K562 (cell line): Measurements from ENCODE around the gene PEDS1. TPM values are rescaled to one million over a fixed set of nuclear protein-coding genes. Genes with fewer than 3 reads are reported as not detected.

Source experiments
- AFF1 ChIP-seq, 2 experiments: fragments of 450-650 bp; IDR thresholded peaks; 2 replicates each; pipeline ENCODE4 v1.6.1; 2018; ENCODE audit warnings: mild to moderate bottlenecking in 2 of 2, low read depth in 1 of 2; ENCODE audit not compliant: partially characterized antibody in 2 of 2
- BHLHE40 ChIP-seq: IDR thresholded peaks from 2 replicates; pipeline ENCODE4 v1.6.1; 2011; ENCODE audit warnings: low read length, improper control_type of control experiment
- CAMTA2 ChIP-seq: fragments of 250-450 bp; sonication (Bioruptor Pico); conservative IDR thresholded peaks from 2 replicates; pipeline ENCODE4 v1.5.1; 2022
- CCAR2 ChIP-seq: fragments of 200-400 bp; formaldehyde crosslinking; IDR thresholded peaks from 2 replicates; pipeline ENCODE4 v1.6.1; 2017; ENCODE audit warnings: mild to moderate bottlenecking, low read depth, low read length
- DMBX1 ChIP-seq: fragments of 250-450 bp; sonication (Bioruptor Pico); IDR thresholded peaks from 2 replicates; pipeline ENCODE4 v1.8.0; 2022; ENCODE audit warnings: inconsistent platforms, mild to moderate bottlenecking, moderate library complexity, borderline replicate concordance
- E2F3 ChIP-seq: fragments of 250-450 bp; sonication (Bioruptor Pico); IDR thresholded peaks from 2 replicates; pipeline ENCODE4 v1.4.0; 2020; ENCODE audit warnings: mild to moderate bottlenecking
- EP300 ChIP-seq: IDR thresholded peaks from 2 replicates; pipeline ENCODE4 v1.6.1; 2012; ENCODE audit warnings: low read length, improper control_type of control experiment
- FOXJ3 ChIP-seq: sonication (generic); formaldehyde crosslinking; IDR thresholded peaks from 2 replicates; pipeline ENCODE4 v1.4.0; 2020; ENCODE audit warnings: mild to moderate bottlenecking, missing genetic modification reagents
- FOXP1 ChIP-seq: sonication (generic); formaldehyde crosslinking; IDR thresholded peaks from 2 replicates; pipeline ENCODE4 v1.8.0; 2022; ENCODE audit warnings: mild to moderate bottlenecking, missing genetic modification reagents
- GATAD2A ChIP-seq: fragments of 450-650 bp; IDR thresholded peaks from 2 replicates; pipeline ENCODE4 v1.6.1; 2017
- KLF6 ChIP-seq: fragments of 250-450 bp; sonication (Bioruptor Pico); IDR thresholded peaks from 2 replicates; pipeline ENCODE4 v1.4.0; 2020; ENCODE audit warnings: mild to moderate bottlenecking, moderate library complexity, borderline replicate concordance
- MAZ ChIP-seq, 2 experiments: fragments of 450-650 bp in 1 of 2; sonication (generic) in 1 of 2; formaldehyde crosslinking; IDR thresholded peaks in 1 of 2; conservative IDR thresholded peaks in 1 of 2; 2 replicates each; pipeline versions ENCODE4 v1.4.0 to v1.5.0; 2020; ENCODE audit warnings: mild to moderate bottlenecking in 1 of 2, missing genetic modification reagents in 1 of 2
- MED1 ChIP-seq: sonication (generic); formaldehyde crosslinking; IDR thresholded peaks from 2 replicates; pipeline ENCODE4 v1.8.1; 2023; ENCODE audit warnings: missing genetic modification reagents, borderline replicate concordance
- OTX1 ChIP-seq: fragments of 450-650 bp; formaldehyde crosslinking; IDR thresholded peaks from 2 replicates; pipeline ENCODE4 v1.4.0; 2022; ENCODE audit warnings: mild to moderate bottlenecking
- PHF8 ChIP-seq: fragments of 200-600 bp; sonication (generic); IDR thresholded peaks from 2 replicates; pipeline ENCODE4 v1.6.1; 2012; ENCODE audit warnings: mixed run types, mild to moderate bottlenecking, inconsistent platforms, low read length, moderate library complexity, borderline replicate concordance
- RCOR1 ChIP-seq, 2 experiments: IDR thresholded peaks; 2 replicates each; pipeline ENCODE4 v1.6.1; 2012; ENCODE audit warnings: low read depth in 2 of 2, low read length in 2 of 2, borderline replicate concordance in 1 of 2, improper control_type of control experiment in 1 of 2
- RFX5 ChIP-seq: IDR thresholded peaks from 2 replicates; pipeline ENCODE4 v1.6.1; 2011; ENCODE audit warnings: low read depth, mild to moderate bottlenecking, improper control_type of control experiment, low read length
- ZNF134 ChIP-seq: fragments of 250-450 bp; sonication (Bioruptor Pico); conservative IDR thresholded peaks from 2 replicates; pipeline ENCODE4 v1.4.0; 2020
- ZNF263 ChIP-seq: sonication (generic); formaldehyde crosslinking; IDR thresholded peaks from 2 replicates; pipeline ENCODE4 v1.8.0; 2022; ENCODE audit warnings: mild to moderate bottlenecking, missing genetic modification reagents, borderline replicate concordance
- ZNF431 ChIP-seq: sonication (generic); formaldehyde crosslinking; IDR thresholded peaks from 2 replicates; pipeline ENCODE4 v1.8.0; 2022; ENCODE audit warnings: mild to moderate bottlenecking, missing genetic modification reagents
- ZNF699 ChIP-seq: fragments of 250-450 bp; sonication (Bioruptor Pico); IDR thresholded peaks from 2 replicates; pipeline ENCODE4 v1.8.0; 2021; ENCODE audit warnings: mild to moderate bottlenecking, moderate library complexity; ENCODE audit not compliant: insufficient replicate concordance
- ZNF707 ChIP-seq: fragments of 250-450 bp; sonication (Bioruptor Pico); conservative IDR thresholded peaks from 2 replicates; pipeline ENCODE4 v1.8.0; 2022; ENCODE audit warnings: inconsistent platforms, mild to moderate bottlenecking, moderate library complexity
- ZNF785 ChIP-seq: fragments of 250-450 bp; sonication (Bioruptor Pico); IDR thresholded peaks from 2 replicates; pipeline ENCODE4 v1.4.0; 2020; ENCODE audit warnings: mild to moderate bottlenecking
- ZNF79 ChIP-seq: fragments of 250-450 bp; sonication (Bioruptor Pico); IDR thresholded peaks from 2 replicates; pipeline ENCODE4 v1.4.0; 2020; ENCODE audit warnings: low read depth, mild to moderate bottlenecking, moderate library complexity
- polyA plus RNA-seq, 8 experiments: library from polyadenylated mRNA; depleted of rRNA in 4 of 8; stranded (reverse) in 5 of 8; unstranded in 3 of 8; fragments of >200 nt; fragmentation: Nextera tagmentation in 2 of 8; fragmentation: Illumina TruSeq in 1 of 8; extraction: Ambion mirVana in 2 of 8; extraction: Trizol in 1 of 8; gene quantifications; 2 replicates each; pipeline versions ENCODE4 v1.2.1 to v1.2.3, GENCODE V29; 2011 to 2014; ENCODE audit warnings: inconsistent platforms in 1 of 8, missing spikeins in 1 of 8
- total RNA-seq, 7 experiments: library from RNA; depleted of rRNA in 6 of 7; stranded (reverse); fragments of >200 nt in 6 of 7; fragmentation: Illumina TruSeq in 2 of 7; extraction: Trizol in 2 of 7; gene quantifications; 2 replicates each; pipeline versions ENCODE4 v1.2.1 to v1.2.3, GENCODE V29; 2011 to 2021; ENCODE audit warnings: low replicate concordance in 1 of 7
- TF ChIP-seq, protein P1 (sequence below): fragments of 250-450 bp; sonication (Bioruptor Pico); IDR thresholded peaks from 2 replicates; pipeline ENCODE4 v1.8.0; 2021; ENCODE audit warnings: borderline replicate concordance, mild to moderate bottlenecking, moderate library complexity; ENCODE audit not compliant: poor library complexity, severe bottlenecking

The PEDS1 gene
- total and polyA plus RNA-seq, 9 of the 15 experiments (the other 6 are each of a cell fraction or from before 2014, with no cell fraction given): 2.9 to 38.5 (median 24.2) TPM

DNA sequence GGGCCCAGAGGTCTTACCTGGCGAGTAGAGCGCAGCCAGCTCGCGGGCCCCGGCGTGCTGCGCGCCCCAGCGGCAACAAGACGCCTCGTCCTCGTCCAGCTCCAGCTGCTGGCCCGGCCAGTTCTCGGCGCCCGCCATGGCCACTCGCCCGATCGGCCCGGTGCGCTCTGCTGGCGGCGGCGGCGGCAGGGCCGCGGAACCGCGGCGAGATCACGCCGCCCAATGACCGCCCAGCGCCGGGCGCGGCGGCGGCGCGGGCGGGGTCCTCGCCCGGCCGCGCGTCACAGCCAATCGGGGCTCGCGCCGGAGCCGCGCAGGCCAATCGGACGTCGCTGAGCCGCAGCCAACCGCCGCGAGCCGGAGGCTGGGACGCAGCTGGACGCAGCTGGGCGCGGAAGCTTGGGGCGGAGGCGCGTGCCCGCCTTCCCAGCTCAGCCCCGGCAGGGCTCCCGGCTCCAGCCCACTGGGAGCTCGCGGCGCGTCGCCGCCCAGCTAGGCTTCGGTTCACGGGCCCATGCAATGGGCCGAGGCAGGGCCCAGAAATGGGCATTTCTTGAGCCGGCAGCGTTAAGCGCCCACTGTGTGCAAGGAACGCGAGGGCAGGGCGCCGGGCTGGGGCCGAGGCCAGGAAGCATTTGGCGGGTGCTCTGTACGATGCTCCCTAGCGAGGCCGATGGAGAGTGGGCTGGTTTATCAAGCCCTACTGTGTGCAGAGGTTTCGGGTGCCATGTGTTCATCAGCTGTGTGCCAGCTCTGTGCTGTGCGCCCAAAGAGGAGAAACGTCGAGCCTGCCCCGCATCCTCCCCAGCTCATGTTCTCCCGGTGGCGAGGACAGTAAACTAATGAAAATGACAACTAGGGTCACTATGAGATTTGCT, at the start of gene PEDS1 (continued):
- TF ChIP-seq, protein P1, sequence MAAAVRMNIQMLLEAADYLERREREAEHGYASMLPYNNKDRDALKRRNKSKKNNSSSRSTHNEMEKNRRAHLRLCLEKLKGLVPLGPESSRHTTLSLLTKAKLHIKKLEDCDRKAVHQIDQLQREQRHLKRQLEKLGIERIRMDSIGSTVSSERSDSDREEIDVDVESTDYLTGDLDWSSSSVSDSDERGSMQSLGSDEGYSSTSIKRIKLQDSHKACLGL (CRISPR knock-in tag): no peak
- TF ChIP-seq E2F3: peak; percentile 24; the same call in 1 of the 2 replicates
- TF ChIP-seq EP300: no peak
- TF ChIP-seq KLF6 (CRISPR knock-in tag): peak; percentile 63; the same call in 1 of the 2 replicates
- TF ChIP-seq BHLHE40: peak; percentile 58
- peak; percentile 52; the same call in 1 of the 2 replicates for TF ChIP-seq OTX1 (CRISPR knock-in tag)
- TF ChIP-seq RFX5: no peak
- no peak for TF ChIP-seq AFF1 (IDR thresholded peaks at IDR 0.05; ENCODE audit: low read depth in 1 of 2, partially characterized antibody in 2 of 2)
- TF ChIP-seq DMBX1 (CRISPR knock-in tag): peak; percentile 77
- no peak; the same call in 1 of the 2 replicates for TF ChIP-seq GATAD2A
- no peak for TF ChIP-seq FOXJ3 (CRISPR knock-in tag)
- no peak; the same call in 1 of the 2 replicates for TF ChIP-seq ZNF263 (CRISPR knock-in tag)
- TF ChIP-seq RCOR1 (IDR thresholded peaks at IDR 0.05; ENCODE audit: borderline replicate concordance in 1 of 2, low read depth in 2 of 2, low read length in 2 of 2): peak in 1 of 2 experiments; percentile 2; a peak in 1 of 4 replicates
- TF ChIP-seq PHF8: peak; percentile 94
- no peak for TF ChIP-seq ZNF707 (CRISPR knock-in tag)
- no peak for TF ChIP-seq ZNF785 (CRISPR knock-in tag)
- no peak for TF ChIP-seq CCAR2
- TF ChIP-seq MAZ (CRISPR knock-in tag; conservative IDR thresholded peaks at IDR 0.05 in 1 of 2, IDR thresholded peaks at IDR 0.05 in 1 of 2): peak; percentile 62 to 83
- peak; percentile 79; the same call in 1 of the 2 replicates for TF ChIP-seq FOXP1 (CRISPR knock-in tag)
- no peak for TF ChIP-seq ZNF79 (CRISPR knock-in tag)
- TF ChIP-seq MED1 (CRISPR knock-in tag): no peak
- no peak for TF ChIP-seq CAMTA2 (CRISPR knock-in tag)
- TF ChIP-seq ZNF431: peak; percentile 54; the same call in 1 of the 2 replicates
- TF ChIP-seq ZNF699 (CRISPR knock-in tag): no peak
- no peak for TF ChIP-seq ZNF134 (CRISPR knock-in tag)
